Thoracic aorta (tissue), 2 donors: ENCODE measurements around the gene STAMBP. TPM values are rescaled to one million over a fixed set of nuclear protein-coding genes. Genes with fewer than 3 reads are reported as not detected.
"Not testable (repeated sequence)": the region's sequence is repeated elsewhere in the genome, so short reads cannot be mapped to it uniquely, and the experiment has no call there.

ENCODE experiments used
- ATAC-seq: fragments of 150-250 bp; one replicate; pipeline ENCODE4 v1.8.0; 2017; ENCODE audit warnings: low read depth; ENCODE audit not compliant: insufficient number of reproducible peaks, low FRiP score
- DNase-seq: peaks from one replicate; pipeline ENCODE4 v3.0.0-alpha.2; 2020; ENCODE audit warnings: low spot score
- H3K27ac ChIP-seq, 2 donors: fragments of 200-600 bp; sonication (generic); 1 replicate in 1 of 2; 2 replicates in 1 of 2; pipeline ENCODE4 v1.5.1; 2016; ENCODE audit warnings: mild to moderate bottlenecking in 2 of 2, moderate library complexity in 2 of 2
- H3K27me3 ChIP-seq: fragments of 200-600 bp; sonication (generic); replicated peaks from 2 replicates; pipeline ENCODE4 v1.6.0; 2016; ENCODE audit warnings: mild to moderate bottlenecking; ENCODE audit not compliant: insufficient read depth
- H3K36me3 ChIP-seq: fragments of 200-600 bp; sonication (generic); one replicate; pipeline ENCODE4 v1.5.1; 2016
- H3K4me1 ChIP-seq, 2 donors: fragments of 200-600 bp; sonication (generic); 1 replicate in 1 of 2; 2 replicates in 1 of 2; pipeline versions ENCODE4 v1.5.1 to v1.6.0; 2016; ENCODE audit warnings: low read depth in 2 of 2, mild to moderate bottlenecking in 1 of 2; ENCODE audit not compliant: control insufficient read depth in 1 of 2
- H3K4me3 ChIP-seq: fragments of 200-600 bp; sonication (generic); 2 replicates; pipeline ENCODE4 v1.5.1; 2016; ENCODE audit warnings: mild to moderate bottlenecking
- H3K9me3 ChIP-seq: fragments of 200-600 bp; sonication (generic); 2 replicates; pipeline ENCODE4 v1.5.1; 2016
- CTCF ChIP-seq: fragments of 200-600 bp; sonication (generic); IDR thresholded peaks from one replicate; pipeline ENCODE4 v1.5.1; 2019; ENCODE audit warnings: antibody characterized with exemption
- total RNA-seq, 2 donors: library from RNA; depleted of rRNA; stranded (reverse); fragments of >200 nt; gene quantifications; one replicate each; pipeline versions ENCODE4 v1.1.0 to v1.2.3, GENCODE V29; 2016

STAMBP gene
- total RNA-seq = 10 to 100 TPM; 23.8 to 34.4 TPM

GRCh38 chr2:73828818-73829570, at the start of gene STAMBP:
Gene STAMBP (plus strand): TSS chr2:73828961. CDS start chr2:73830857, 1,896 bp downstream.
- TF ChIP-seq CTCF = no peak
- Histone ChIP-seq H3K27me3 (no peaks in the 10 kb centered on the region), H3K4me1 (peaks cover 14 to 50% of the 10 kb centered on the region in 2 donors), H3K9me3 (no peaks in the 10 kb centered on the region), H3K36me3 (peaks cover 4% of the 10 kb centered on the region), H3K27ac (peak within 1 kb of the TSS; percentile 90 to 94), H3K4me3 (peak within 1 kb of the TSS; percentile 81)
- DNase-seq (peak; percentile 93), ATAC-seq (peak; percentile 98)

GRCh38 chr2:73779467-73780236, 49.1 kb upstream of the STAMBP start, which contains the start of gene DUSP11:
Gene DUSP11 (minus strand): TSS chr2:73780103. CDS start chr2:73779974, 129 bp downstream.
- H3K4me1 ChIP-seq = peaks cover 10 to 16% of the 10 kb centered on the region in 2 donors
- H3K27me3 ChIP-seq = no peaks in the 10 kb centered on the region
- H3K36me3 ChIP-seq = no peaks in the 10 kb centered on the region
- H3K27ac ChIP-seq = peak within 1 kb of the TSS; percentile 82 to 87
- ATAC-seq (peak; percentile 100), DNase-seq (peak; percentile 91)
- TF ChIP-seq CTCF = peak; percentile 87
- peak within 1 kb of the TSS; percentile 79 for H3K4me3 ChIP-seq
- no peaks in the 10 kb centered on the region for H3K9me3 ChIP-seq

GRCh38 chr2:73780237-73780582, 48.6 kb upstream of the STAMBP start:
- no peaks in the 10 kb centered on the region for H3K36me3 ChIP-seq
- peaks cover 10 to 16% of the 10 kb centered on the region in 2 donors for H3K4me1 ChIP-seq
- peak overlapping the region; percentile 79 for H3K4me3 ChIP-seq
- TF ChIP-seq CTCF = no peak
- DNase-seq (no peak), ATAC-seq (no peak)
- peak overlapping the region in 1 of 2 donors; percentile 82 for H3K27ac ChIP-seq
- no peaks in the 10 kb centered on the region for H3K27me3 ChIP-seq
- H3K9me3 ChIP-seq = no peaks in the 10 kb centered on the region

GRCh38 chr2:73783402-73783801, 45.4 kb upstream of the STAMBP start:
- H3K4me1 ChIP-seq = peaks cover 6 to 11% of the 10 kb centered on the region in 2 donors
- ATAC-seq, DNase-seq, H3K27ac ChIP-seq, H3K4me3 ChIP-seq, H3K36me3 ChIP-seq, H3K9me3 ChIP-seq, H3K27me3 ChIP-seq: not testable (repeated sequence)

GRCh38 chr2:73783883-73784282, 44.9 kb upstream of the STAMBP start, which contains the start of gene C2orf78:
Gene C2orf78 (plus strand): TSS chr2:73784183. CDS start chr2:73784310, 127 bp downstream.
- H3K4me1 ChIP-seq, H3K27ac ChIP-seq, DNase-seq, H3K27me3 ChIP-seq, H3K4me3 ChIP-seq, H3K9me3 ChIP-seq, H3K36me3 ChIP-seq, ATAC-seq: not testable (repeated sequence)

- TF ChIP-seq CTCF = no peak
- Histone ChIP-seq H3K9me3 (no peaks in the 10 kb centered on the region), H3K4me3 (no peak overlapping the region), H3K36me3 (no peaks in the 10 kb centered on the region), H3K4me1 (no peaks in the 10 kb centered on the region), H3K27me3 (no peaks in the 10 kb centered on the region), H3K27ac (no peak overlapping the region)
- ATAC-seq (no peak), DNase-seq (no peak)
Measured at GRCh38 chr2:73811878-73812277, 16.9 kb upstream of the STAMBP start.
